Measurements from ENCODE around the gene HNF1B. TPM values are rescaled to one million over a fixed set of nuclear protein-coding genes. Genes with fewer than 3 reads are reported as not detected.

Gene HNF1B
- total and polyA plus RNA-seq, 4 donors: 1.6 to 5.7 (median 4.5) TPM

DNA sequence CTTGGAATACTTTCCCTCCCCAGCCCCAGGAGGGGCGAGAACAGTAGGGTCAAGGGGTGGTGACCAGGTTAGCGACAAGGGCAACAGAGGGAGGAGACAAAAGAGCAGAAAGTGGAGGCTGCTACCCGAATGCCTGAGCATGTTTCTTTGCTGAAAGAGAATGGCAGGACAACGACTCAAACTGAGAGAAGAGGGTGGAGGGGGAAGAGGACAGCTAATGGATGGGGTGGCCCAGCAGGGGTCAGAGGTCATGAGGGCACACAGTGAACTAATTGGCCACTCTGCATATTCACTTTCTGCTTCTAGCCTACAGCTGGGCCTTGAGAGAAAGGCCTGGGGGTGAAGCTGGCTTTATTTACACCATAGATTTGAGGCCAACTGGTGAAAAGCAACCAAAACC lies 82.5 kb downstream of the HNF1B start:
- DNase-seq (ENCODE audit: low spot score): no peak
- H3K9ac ChIP-seq (ENCODE audit: low read depth in 1 of 2, low read length in 2 of 2): no peak overlapping the region

DNA sequence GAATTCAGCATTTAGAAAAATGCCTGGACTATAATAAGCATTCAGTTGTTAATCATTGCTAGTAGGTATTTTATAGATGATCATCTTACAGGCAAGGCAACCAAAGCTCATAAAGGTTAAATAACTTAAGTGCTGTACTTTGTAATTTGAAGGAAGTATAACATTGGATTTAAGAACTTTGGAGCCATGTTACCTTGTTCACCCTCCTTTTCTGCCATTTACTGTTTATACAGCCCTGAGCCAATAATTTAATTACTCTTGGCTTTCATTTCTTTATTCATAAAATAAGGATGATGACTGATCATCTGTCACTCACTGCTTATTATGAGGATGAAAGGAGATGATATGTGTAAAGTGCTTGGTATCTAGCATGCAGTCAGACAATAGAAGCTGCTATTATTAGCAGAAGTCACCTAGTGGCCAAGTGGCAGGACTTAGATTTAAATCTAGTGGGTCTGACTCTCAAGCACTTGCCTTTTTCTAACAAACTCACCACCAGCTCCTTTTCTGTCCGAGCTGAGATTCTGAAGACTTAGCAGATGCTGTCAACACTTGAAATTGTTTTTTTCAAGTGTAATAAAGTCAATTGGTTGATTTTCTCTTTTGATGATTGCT lies 83.4 kb downstream of the HNF1B start:
- whole genome bisulfite sequencing: 83% methylated on average over 1 of the region's 1 CpG
- Histone ChIP-seq H3K27ac (ENCODE audit: low read depth in 1 of 2, low read length in 2 of 2) (no peak overlapping the region), H3K27me3 (ENCODE audit: control insufficient read depth in 4 of 4, insufficient read depth in 4 of 4, low read length in 3 of 4) (no peaks in the 10 kb centered on the region), H3K36me3 (ENCODE audit: control insufficient read depth in 4 of 4, insufficient read depth in 3 of 4, low read depth in 1 of 4, low read length in 3 of 4) (no peaks in the 10 kb centered on the region), H3K9me3 (ENCODE audit: control insufficient read depth in 4 of 4, low read length in 3 of 4) (no peaks in the 10 kb centered on the region), H3K4me3 (ENCODE audit: low read depth in 1 of 3, low read length in 3 of 3) (no peak overlapping the region), H3K4me1 (ENCODE audit: control insufficient read depth in 4 of 4, insufficient read depth in 4 of 4, low read length in 3 of 4) (peaks cover 0 to 2% (median 0%) of the 10 kb centered on the region in 4 donors), H3K9ac (ENCODE audit: low read depth in 1 of 2, low read length in 2 of 2) (no peak overlapping the region)
- no peak for DNase-seq (ENCODE audit: low spot score)
- TF ChIP-seq, protein P1, sequence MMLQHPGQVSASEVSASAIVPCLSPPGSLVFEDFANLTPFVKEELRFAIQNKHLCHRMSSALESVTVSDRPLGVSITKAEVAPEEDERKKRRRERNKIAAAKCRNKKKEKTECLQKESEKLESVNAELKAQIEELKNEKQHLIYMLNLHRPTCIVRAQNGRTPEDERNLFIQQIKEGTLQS (IDR thresholded peaks at IDR 0.05): no peak
- TF ChIP-seq, protein P2, sequence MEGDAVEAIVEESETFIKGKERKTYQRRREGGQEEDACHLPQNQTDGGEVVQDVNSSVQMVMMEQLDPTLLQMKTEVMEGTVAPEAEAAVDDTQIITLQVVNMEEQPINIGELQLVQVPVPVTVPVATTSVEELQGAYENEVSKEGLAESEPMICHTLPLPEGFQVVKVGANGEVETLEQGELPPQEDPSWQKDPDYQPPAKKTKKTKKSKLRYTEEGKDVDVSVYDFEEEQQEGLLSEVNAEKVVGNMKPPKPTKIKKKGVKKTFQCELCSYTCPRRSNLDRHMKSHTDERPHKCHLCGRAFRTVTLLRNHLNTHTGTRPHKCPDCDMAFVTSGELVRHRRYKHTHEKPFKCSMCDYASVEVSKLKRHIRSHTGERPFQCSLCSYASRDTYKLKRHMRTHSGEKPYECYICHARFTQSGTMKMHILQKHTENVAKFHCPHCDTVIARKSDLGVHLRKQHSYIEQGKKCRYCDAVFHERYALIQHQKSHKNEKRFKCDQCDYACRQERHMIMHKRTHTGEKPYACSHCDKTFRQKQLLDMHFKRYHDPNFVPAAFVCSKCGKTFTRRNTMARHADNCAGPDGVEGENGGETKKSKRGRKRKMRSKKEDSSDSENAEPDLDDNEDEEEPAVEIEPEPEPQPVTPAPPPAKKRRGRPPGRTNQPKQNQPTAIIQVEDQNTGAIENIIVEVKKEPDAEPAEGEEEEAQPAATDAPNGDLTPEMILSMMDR (IDR thresholded peaks at IDR 0.05; ENCODE audit: low read depth, low read length, missing input control): no peak
- TF ChIP-seq EGR1 (IDR thresholded peaks at IDR 0.05; ENCODE audit: low read depth in 2 of 2): no peak
- TF ChIP-seq TAF1 (conservative IDR thresholded peaks at IDR 0.05): no peak
- no peak for TF ChIP-seq YY1 (IDR thresholded peaks at IDR 0.05)
- no peak for TF ChIP-seq GABPA (IDR thresholded peaks at IDR 0.05 in 1 of 2, conservative IDR thresholded peaks at IDR 0.05 in 1 of 2)
- TF ChIP-seq RAD21 (IDR thresholded peaks at IDR 0.05): no peak
- TF ChIP-seq SP1 (IDR thresholded peaks at IDR 0.05): no peak
- TF ChIP-seq FOXA2 (IDR thresholded peaks at IDR 0.05): no peak
- TF ChIP-seq HNF4G (IDR thresholded peaks at IDR 0.05): no peak

More for the DNA sequence above, 82.5 kb downstream of the HNF1B start:
- no peak overlapping the region for H3K4me3 ChIP-seq (ENCODE audit: low read depth in 1 of 3, low read length in 3 of 3)
- H3K36me3 ChIP-seq (ENCODE audit: control insufficient read depth in 4 of 4, insufficient read depth in 3 of 4, low read depth in 1 of 4, low read length in 3 of 4): no peaks in the 10 kb centered on the region
- 71% methylated on average over 4 of the region's 4 CpGs for WGBS
- peaks cover 0 to 2% (median 0%) of the 10 kb centered on the region in 4 donors for H3K4me1 ChIP-seq (ENCODE audit: control insufficient read depth in 4 of 4, insufficient read depth in 4 of 4, low read length in 3 of 4)
- H3K27ac ChIP-seq (ENCODE audit: low read depth in 1 of 2, low read length in 2 of 2): no peak overlapping the region
- H3K9me3 ChIP-seq (ENCODE audit: control insufficient read depth in 4 of 4, low read length in 3 of 4): no peaks in the 10 kb centered on the region
- no peaks in the 10 kb centered on the region for H3K27me3 ChIP-seq (ENCODE audit: control insufficient read depth in 4 of 4, insufficient read depth in 4 of 4, low read length in 3 of 4)
- TF ChIP-seq RAD21 (IDR thresholded peaks at IDR 0.05): no peak

DNA sequence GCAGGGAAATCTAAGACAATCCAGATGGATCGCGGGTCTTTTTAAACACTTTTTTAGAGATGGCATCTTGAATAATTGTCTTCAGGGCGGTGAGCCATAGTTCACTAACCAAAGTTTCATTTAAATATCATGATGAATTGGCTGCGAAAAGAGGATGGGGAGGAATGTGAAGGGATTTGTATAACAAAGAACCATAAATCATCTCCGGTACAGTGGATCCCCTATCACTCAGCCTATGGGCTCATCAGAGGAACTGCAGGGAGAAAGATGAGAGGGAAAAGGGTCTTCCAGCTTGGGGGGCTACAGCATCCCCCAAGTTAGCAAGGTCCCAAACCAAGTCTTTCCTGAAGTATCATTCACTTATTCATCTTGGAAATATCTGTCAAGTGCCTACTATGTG lies 84.9 kb downstream of the HNF1B start:
- DNase-seq (ENCODE audit: low spot score): no peak
- Histone ChIP-seq H3K27ac (ENCODE audit: low read depth in 1 of 2, low read length in 2 of 2) (no peak overlapping the region), H3K9ac (ENCODE audit: low read depth in 1 of 2, low read length in 2 of 2) (no peak overlapping the region), H3K4me3 (ENCODE audit: low read depth in 1 of 3, low read length in 3 of 3) (no peak overlapping the region), H3K9me3 (ENCODE audit: control insufficient read depth in 4 of 4, low read length in 3 of 4) (no peaks in the 10 kb centered on the region), H3K36me3 (ENCODE audit: control insufficient read depth in 4 of 4, insufficient read depth in 3 of 4, low read depth in 1 of 4, low read length in 3 of 4) (no peaks in the 10 kb centered on the region), H3K4me1 (ENCODE audit: control insufficient read depth in 4 of 4, insufficient read depth in 4 of 4, low read length in 3 of 4) (peaks cover 0 to 2% (median 0%) of the 10 kb centered on the region in 4 donors), H3K27me3 (ENCODE audit: control insufficient read depth in 4 of 4, insufficient read depth in 4 of 4, low read length in 3 of 4) (no peaks in the 10 kb centered on the region)
- TF ChIP-seq, protein P3, sequence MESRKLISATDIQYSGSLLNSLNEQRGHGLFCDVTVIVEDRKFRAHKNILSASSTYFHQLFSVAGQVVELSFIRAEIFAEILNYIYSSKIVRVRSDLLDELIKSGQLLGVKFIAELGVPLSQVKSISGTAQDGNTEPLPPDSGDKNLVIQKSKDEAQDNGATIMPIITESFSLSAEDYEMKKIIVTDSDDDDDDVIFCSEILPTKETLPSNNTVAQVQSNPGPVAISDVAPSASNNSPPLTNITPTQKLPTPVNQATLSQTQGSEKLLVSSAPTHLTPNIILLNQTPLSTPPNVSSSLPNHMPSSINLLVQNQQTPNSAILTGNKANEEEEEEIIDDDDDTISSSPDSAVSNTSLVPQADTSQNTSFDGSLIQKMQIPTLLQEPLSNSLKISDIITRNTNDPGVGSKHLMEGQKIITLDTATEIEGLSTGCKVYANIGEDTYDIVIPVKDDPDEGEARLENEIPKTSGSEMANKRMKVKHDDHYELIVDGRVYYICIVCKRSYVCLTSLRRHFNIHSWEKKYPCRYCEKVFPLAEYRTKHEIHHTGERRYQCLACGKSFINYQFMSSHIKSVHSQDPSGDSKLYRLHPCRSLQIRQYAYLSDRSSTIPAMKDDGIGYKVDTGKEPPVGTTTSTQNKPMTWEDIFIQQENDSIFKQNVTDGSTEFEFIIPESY (IDR thresholded peaks at IDR 0.05): no peak
- TF ChIP-seq HNF4G (IDR thresholded peaks at IDR 0.05): no peak
- TF ChIP-seq, protein P4, sequence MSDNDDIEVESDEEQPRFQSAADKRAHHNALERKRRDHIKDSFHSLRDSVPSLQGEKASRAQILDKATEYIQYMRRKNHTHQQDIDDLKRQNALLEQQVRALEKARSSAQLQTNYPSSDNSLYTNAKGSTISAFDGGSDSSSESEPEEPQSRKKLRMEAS (IDR thresholded peaks at IDR 0.05): no peak
- WGBS: 92% methylated on average over 5 of the region's 5 CpGs
